GM23338 (cell line): ENCODE data around the gene CCNA2. TPM values are rescaled to one million over a fixed set of nuclear protein-coding genes. Genes with fewer than 3 reads are reported as not detected.

Experiments used
- ATAC-seq: fragments of 200-7000 bp; cut with Tn5 transposase; 3 replicates; pipeline ENCODE4 v1.9.1; 2020
- DNase-seq: peaks from one replicate; pipeline ENCODE4 v3.0.0-alpha.2; 2015; ENCODE audit warnings: low spot score
- H2AFZ ChIP-seq: fragments of 200-600 bp; sonication (generic); 2 replicates; pipeline ENCODE4 v1.8.0; 2016; ENCODE audit warnings: antibody characterized with exemption, mild to moderate bottlenecking, moderate library complexity
- H3F3A ChIP-seq: fragments of 200-600 bp; sonication (generic); replicated peaks from 2 replicates; pipeline ENCODE4 v1.8.0; 2017; ENCODE audit warnings: antibody characterized with exemption, mixed run types, low read depth
- H3K27ac ChIP-seq: fragments of 200-600 bp; sonication (generic); 2 replicates; pipeline ENCODE4 v1.6.1; 2016; ENCODE audit warnings: low read depth
- H3K27me3 ChIP-seq: fragments of 200-600 bp; sonication (generic); 2 replicates; pipeline ENCODE4 v1.8.0; 2016; ENCODE audit warnings: mild to moderate bottlenecking, mixed run types, moderate library complexity; ENCODE audit not compliant: insufficient read depth
- H3K36me3 ChIP-seq: fragments of 200-600 bp; sonication (generic); 2 replicates; pipeline ENCODE4 v1.8.0; 2016; ENCODE audit warnings: mild to moderate bottlenecking; ENCODE audit not compliant: insufficient read depth
- H3K4me1 ChIP-seq: fragments of 200-600 bp; sonication (generic); 2 replicates; pipeline ENCODE4 v1.8.0; 2016; ENCODE audit warnings: mild to moderate bottlenecking, moderate library complexity; ENCODE audit not compliant: insufficient read depth
- H3K4me2 ChIP-seq: fragments of 200-600 bp; sonication (generic); 2 replicates; pipeline ENCODE4 v1.7.1; 2017; ENCODE audit warnings: mixed run types
- H3K4me3 ChIP-seq: fragments of 200-600 bp; sonication (generic); 2 replicates; pipeline ENCODE4 v1.6.1; 2016; ENCODE audit warnings: mixed run types
- H3K79me2 ChIP-seq: fragments of 200-600 bp; sonication (generic); replicated peaks from 2 replicates; pipeline ENCODE4 v1.8.0; 2017; ENCODE audit warnings: mild to moderate bottlenecking; ENCODE audit not compliant: insufficient read depth
- H3K9me2 ChIP-seq: fragments of 200-600 bp; sonication (generic); 2 replicates; pipeline ENCODE4 v1.8.0; 2017; ENCODE audit not compliant: insufficient read depth
- H4K20me1 ChIP-seq: fragments of 200-600 bp; sonication (generic); replicated peaks from 2 replicates; pipeline ENCODE4 v1.8.0; 2017; ENCODE audit warnings: mild to moderate bottlenecking; ENCODE audit not compliant: insufficient read depth
- H3K27ac Mint-ChIP-seq: 2 replicates; pipeline ENCODE4 v1.8.0; 2020; ENCODE audit warnings: inconsistent platforms, mild to moderate bottlenecking, moderate library complexity, mixed read lengths
- H3K27me3 Mint-ChIP-seq: 3 replicates; pipeline ENCODE4 v1.8.0; 2022; ENCODE audit warnings: low read depth, mild to moderate bottlenecking, moderate library complexity, mixed read lengths, inconsistent platforms; ENCODE audit not compliant: insufficient read depth, poor library complexity
- H3K36me3 Mint-ChIP-seq: 3 replicates; pipeline ENCODE4 v1.8.0; 2021; ENCODE audit warnings: low read depth, mild to moderate bottlenecking, inconsistent platforms, moderate library complexity, mixed read lengths
- H3K4me1 Mint-ChIP-seq: 3 replicates; pipeline ENCODE4 v1.8.0; 2020; ENCODE audit warnings: mild to moderate bottlenecking, inconsistent platforms, mixed read lengths
- H3K4me3 Mint-ChIP-seq: 3 replicates; pipeline ENCODE4 v1.8.0; 2021; ENCODE audit warnings: moderate library complexity, mild to moderate bottlenecking, inconsistent platforms, mixed read lengths
- H3K9me3 Mint-ChIP-seq: 3 replicates; pipeline ENCODE4 v1.8.0; 2020; ENCODE audit warnings: moderate library complexity, mild to moderate bottlenecking, inconsistent platforms, mixed read lengths
- CREB1 ChIP-seq: fragments of 250-450 bp; sonication (Bioruptor Pico); IDR thresholded peaks from 2 replicates; pipeline ENCODE4 v1.5.0; 2020; ENCODE audit warnings: low read depth, mild to moderate bottlenecking, moderate library complexity
- CTCF ChIP-seq, 2 experiments: fragments of 200-600 bp in 1 of 2; sonication (generic) in 1 of 2; conservative IDR thresholded peaks; 2 replicates each; pipeline versions ENCODE4 v1.5.1 to v1.6.1; 2016 to 2017; ENCODE audit warnings: antibody characterized with exemption in 2 of 2, low read depth in 2 of 2, mild to moderate bottlenecking in 2 of 2, moderate library complexity in 1 of 2
- EZH2 ChIP-seq: fragments of 200-600 bp; sonication (generic); IDR thresholded peaks from one replicate; pipeline ENCODE4 v1.8.0; 2017; ENCODE audit warnings: antibody characterized with exemption, mild to moderate bottlenecking, low read depth; ENCODE audit not compliant: unreplicated experiment
- EZH2phosphoT487 ChIP-seq: fragments of 200-600 bp; sonication (generic); IDR thresholded peaks from one replicate; pipeline ENCODE4 v1.8.1; 2018; ENCODE audit warnings: antibody characterized with exemption; ENCODE audit not compliant: unreplicated experiment
- JUNB ChIP-seq: IDR thresholded peaks from one replicate; pipeline ENCODE4 v1.6.1; 2016; ENCODE audit warnings: antibody characterized with exemption; ENCODE audit not compliant: unreplicated experiment
- NANOG ChIP-seq: IDR thresholded peaks from 2 replicates; pipeline ENCODE4 v1.6.1; 2016; ENCODE audit warnings: antibody characterized with exemption, borderline replicate concordance
- POLR2AphosphoS5 ChIP-seq: IDR thresholded peaks from 2 replicates; pipeline ENCODE4 v1.6.1; 2016; ENCODE audit warnings: antibody characterized with exemption, low read depth
- STAT1 ChIP-seq: IDR thresholded peaks from one replicate; pipeline ENCODE4 v1.6.1; 2016; ENCODE audit warnings: antibody characterized with exemption; ENCODE audit not compliant: unreplicated experiment
- ZNF114 ChIP-seq: fragments of 250-450 bp; sonication (Bioruptor Pico); IDR thresholded peaks from 2 replicates; pipeline ENCODE4 v1.5.0; 2020; ENCODE audit warnings: mild to moderate bottlenecking, moderate library complexity
- ZNF331 ChIP-seq: fragments of 250-450 bp; sonication (Bioruptor Pico); IDR thresholded peaks from 2 replicates; pipeline ENCODE4 v1.5.0; 2020; ENCODE audit warnings: low read depth, mild to moderate bottlenecking, moderate library complexity
- ZNF462 ChIP-seq: fragments of 250-450 bp; sonication (Bioruptor Pico); IDR thresholded peaks from 2 replicates; pipeline ENCODE4 v1.5.0; 2020; ENCODE audit warnings: mild to moderate bottlenecking, moderate library complexity
- polyA plus RNA-seq: library from polyadenylated mRNA; unstranded; fragments of >200 nt; fragmentation: Nextera tagmentation; extraction: Ambion mirVana; gene quantifications from 2 replicates; pipeline ENCODE4 v1.2.1, GENCODE V29; 2016
- total RNA-seq: library from RNA; depleted of rRNA; stranded (reverse); fragments of >200 nt; shearing (Covaris generic); gene quantifications from 2 replicates; pipeline ENCODE4 v1.2.3, GENCODE V29; 2014
- TF ChIP-seq, protein P1 (sequence below): IDR thresholded peaks from one replicate; pipeline ENCODE4 v1.6.1; 2018; ENCODE audit warnings: antibody characterized with exemption; ENCODE audit not compliant: unreplicated experiment
- TF ChIP-seq, protein P2 (sequence below): IDR thresholded peaks from 2 replicates; pipeline ENCODE4 v1.6.1; 2016; ENCODE audit warnings: antibody characterized with exemption

The CCNA2 gene
- total and polyA plus RNA-seq, 2 experiments from 2014 or later: 60.5 to 160 TPM

GRCh38 chr4:121811122-121811521 lies 12.6 kb downstream of the CCNA2 start:
- no peaks in the 10 kb centered on the region for H3K9me2 ChIP-seq
- no peaks in the 10 kb centered on the region for H3K27me3 Mint-ChIP-seq
- peaks cover 80% of the 10 kb centered on the region for H3K36me3 ChIP-seq
- DNase-seq (no peak), ATAC-seq (no peak)
- H3K79me2 ChIP-seq: no peaks in the 10 kb centered on the region; the same call in 1 of the 2 replicates
- H3K36me3 Mint-ChIP-seq: peaks cover 75% of the 10 kb centered on the region
- no peaks in the 10 kb centered on the region for H3K9me3 Mint-ChIP-seq
- no peaks in the 10 kb centered on the region for H3K4me1 Mint-ChIP-seq
- peaks cover 5% of the 10 kb centered on the region; the same call in 1 of the 2 replicates for H3F3A ChIP-seq
- H3K4me3 ChIP-seq: no peak overlapping the region
- no peak for TF ChIP-seq CREB1
- TF ChIP-seq JUNB: no peak
- TF ChIP-seq STAT1: no peak
- TF ChIP-seq, protein P1, sequence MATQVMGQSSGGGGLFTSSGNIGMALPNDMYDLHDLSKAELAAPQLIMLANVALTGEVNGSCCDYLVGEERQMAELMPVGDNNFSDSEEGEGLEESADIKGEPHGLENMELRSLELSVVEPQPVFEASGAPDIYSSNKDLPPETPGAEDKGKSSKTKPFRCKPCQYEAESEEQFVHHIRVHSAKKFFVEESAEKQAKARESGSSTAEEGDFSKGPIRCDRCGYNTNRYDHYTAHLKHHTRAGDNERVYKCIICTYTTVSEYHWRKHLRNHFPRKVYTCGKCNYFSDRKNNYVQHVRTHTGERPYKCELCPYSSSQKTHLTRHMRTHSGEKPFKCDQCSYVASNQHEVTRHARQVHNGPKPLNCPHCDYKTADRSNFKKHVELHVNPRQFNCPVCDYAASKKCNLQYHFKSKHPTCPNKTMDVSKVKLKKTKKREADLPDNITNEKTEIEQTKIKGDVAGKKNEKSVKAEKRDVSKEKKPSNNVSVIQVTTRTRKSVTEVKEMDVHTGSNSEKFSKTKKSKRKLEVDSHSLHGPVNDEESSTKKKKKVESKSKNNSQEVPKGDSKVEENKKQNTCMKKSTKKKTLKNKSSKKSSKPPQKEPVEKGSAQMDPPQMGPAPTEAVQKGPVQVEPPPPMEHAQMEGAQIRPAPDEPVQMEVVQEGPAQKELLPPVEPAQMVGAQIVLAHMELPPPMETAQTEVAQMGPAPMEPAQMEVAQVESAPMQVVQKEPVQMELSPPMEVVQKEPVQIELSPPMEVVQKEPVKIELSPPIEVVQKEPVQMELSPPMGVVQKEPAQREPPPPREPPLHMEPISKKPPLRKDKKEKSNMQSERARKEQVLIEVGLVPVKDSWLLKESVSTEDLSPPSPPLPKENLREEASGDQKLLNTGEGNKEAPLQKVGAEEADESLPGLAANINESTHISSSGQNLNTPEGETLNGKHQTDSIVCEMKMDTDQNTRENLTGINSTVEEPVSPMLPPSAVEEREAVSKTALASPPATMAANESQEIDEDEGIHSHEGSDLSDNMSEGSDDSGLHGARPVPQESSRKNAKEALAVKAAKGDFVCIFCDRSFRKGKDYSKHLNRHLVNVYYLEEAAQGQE: no peak
- TF ChIP-seq, protein P2, sequence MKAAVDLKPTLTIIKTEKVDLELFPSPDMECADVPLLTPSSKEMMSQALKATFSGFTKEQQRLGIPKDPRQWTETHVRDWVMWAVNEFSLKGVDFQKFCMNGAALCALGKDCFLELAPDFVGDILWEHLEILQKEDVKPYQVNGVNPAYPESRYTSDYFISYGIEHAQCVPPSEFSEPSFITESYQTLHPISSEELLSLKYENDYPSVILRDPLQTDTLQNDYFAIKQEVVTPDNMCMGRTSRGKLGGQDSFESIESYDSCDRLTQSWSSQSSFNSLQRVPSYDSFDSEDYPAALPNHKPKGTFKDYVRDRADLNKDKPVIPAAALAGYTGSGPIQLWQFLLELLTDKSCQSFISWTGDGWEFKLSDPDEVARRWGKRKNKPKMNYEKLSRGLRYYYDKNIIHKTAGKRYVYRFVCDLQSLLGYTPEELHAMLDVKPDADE: no peak
- no peak for TF ChIP-seq ZNF462 (CRISPR knock-in tag)
- no peak for TF ChIP-seq ZNF331
- TF ChIP-seq ZNF114 (CRISPR knock-in tag): no peak
- no peak for TF ChIP-seq CTCF (conservative IDR thresholded peaks at IDR 0.05; ENCODE audit: low read depth in 2 of 2)
- TF ChIP-seq POLR2AphosphoS5: no peak
- TF ChIP-seq NANOG: no peak
- no peak for TF ChIP-seq EZH2
- TF ChIP-seq EZH2phosphoT487: no peak
- H4K20me1 ChIP-seq: peaks cover 26% of the 10 kb centered on the region; the same call in 1 of the 2 replicates
- H3K27ac ChIP-seq: no peak overlapping the region
- no peak overlapping the region for H3K4me2 ChIP-seq
- H3K27ac Mint-ChIP-seq: no peak overlapping the region
- no peak overlapping the region for H3K4me3 Mint-ChIP-seq
- no peak overlapping the region for H2AFZ ChIP-seq
- no peaks in the 10 kb centered on the region for H3K4me1 ChIP-seq
- H3K27me3 ChIP-seq: no peaks in the 10 kb centered on the region
